CD1c-positive myeloid dendritic cell (primary cell): Measurements from ENCODE around the gene BTBD16.

Experiments
- DNase-seq: peaks from one replicate; pipeline ENCODE4 v3.0.0-alpha.2; 2016; ENCODE audit errors: extremely low spot score

BTBD16 gene

DNA sequence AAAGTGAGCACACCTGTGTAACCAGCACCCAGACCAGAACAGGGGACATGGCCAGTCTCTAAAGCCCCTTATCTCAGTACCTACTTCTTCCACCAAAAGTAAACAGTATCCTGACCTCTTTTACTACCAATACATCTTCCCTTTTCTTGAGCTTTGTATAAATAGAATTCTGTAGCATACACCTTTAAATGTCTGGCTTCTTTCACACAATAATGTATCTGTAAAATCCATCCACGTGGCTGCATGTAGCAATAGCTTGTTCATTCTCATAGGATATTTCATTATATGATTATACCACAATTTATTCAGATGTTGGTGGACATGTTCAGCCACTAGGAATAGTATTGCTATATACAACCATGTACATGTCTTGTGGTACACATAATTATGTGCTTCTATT lies 40.6 kb downstream of the BTBD16 start:
- no peak for DNase-seq

- DNase-seq: no peak
Measured at GRCh38 chr10:122316224-122316884, 45.3 kb downstream of the BTBD16 start.

GRCh38 chr10:122321960-122322359 lies 50.9 kb downstream of the BTBD16 start:
- no peak for DNase-seq

DNA sequence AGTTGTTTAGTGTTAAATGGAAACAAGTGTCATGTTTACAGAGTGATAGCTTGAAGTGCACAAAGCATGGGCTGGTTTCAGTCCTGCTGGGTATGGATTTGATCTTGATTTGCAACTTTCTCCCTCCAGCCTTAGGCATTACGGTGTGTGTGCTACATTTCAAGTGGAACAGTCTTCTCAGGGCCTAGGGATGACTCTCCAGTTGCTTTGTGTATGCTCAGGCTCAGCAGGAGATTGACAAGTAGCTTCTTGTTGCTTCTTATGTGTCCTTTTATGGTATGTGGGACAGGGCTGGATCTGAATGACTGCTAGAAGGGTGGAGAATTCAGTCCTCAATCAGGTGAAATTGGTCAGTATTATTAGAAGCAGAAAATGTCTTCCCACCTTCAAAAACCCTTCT lies 52.1 kb downstream of the BTBD16 start:
- DNase-seq: no peak

- DNase-seq: peak; percentile 32
Measured at GRCh38 chr10:122323941-122324675, 53.0 kb downstream of the BTBD16 start.

GRCh38 chr10:122325235-122325634 lies 54.1 kb downstream of the BTBD16 start:
- DNase-seq: no peak

DNA sequence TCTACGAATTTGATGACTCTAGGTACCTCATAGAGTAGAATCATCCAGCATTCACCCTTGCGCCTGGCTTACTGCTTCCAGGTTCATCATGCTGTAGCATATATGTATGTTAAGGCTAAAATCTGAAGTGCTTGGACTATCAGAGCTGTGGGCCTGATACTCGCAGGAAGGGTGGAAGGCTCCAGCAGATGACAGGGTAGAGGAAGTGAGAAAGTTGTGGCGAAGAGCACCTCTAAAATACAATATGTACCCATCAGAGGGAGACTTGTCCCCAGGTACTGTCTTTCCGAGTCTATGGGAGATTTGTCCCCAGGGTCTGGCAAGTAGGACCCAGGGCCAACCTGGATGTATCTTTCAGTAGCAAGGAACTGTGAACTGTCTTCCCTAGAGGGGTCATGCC lies 55.3 kb downstream of the BTBD16 start:
- DNase-seq: no peak

GRCh38 chr10:122326806-122327205 lies 55.7 kb downstream of the BTBD16 start:
- DNase-seq: no peak

DNA sequence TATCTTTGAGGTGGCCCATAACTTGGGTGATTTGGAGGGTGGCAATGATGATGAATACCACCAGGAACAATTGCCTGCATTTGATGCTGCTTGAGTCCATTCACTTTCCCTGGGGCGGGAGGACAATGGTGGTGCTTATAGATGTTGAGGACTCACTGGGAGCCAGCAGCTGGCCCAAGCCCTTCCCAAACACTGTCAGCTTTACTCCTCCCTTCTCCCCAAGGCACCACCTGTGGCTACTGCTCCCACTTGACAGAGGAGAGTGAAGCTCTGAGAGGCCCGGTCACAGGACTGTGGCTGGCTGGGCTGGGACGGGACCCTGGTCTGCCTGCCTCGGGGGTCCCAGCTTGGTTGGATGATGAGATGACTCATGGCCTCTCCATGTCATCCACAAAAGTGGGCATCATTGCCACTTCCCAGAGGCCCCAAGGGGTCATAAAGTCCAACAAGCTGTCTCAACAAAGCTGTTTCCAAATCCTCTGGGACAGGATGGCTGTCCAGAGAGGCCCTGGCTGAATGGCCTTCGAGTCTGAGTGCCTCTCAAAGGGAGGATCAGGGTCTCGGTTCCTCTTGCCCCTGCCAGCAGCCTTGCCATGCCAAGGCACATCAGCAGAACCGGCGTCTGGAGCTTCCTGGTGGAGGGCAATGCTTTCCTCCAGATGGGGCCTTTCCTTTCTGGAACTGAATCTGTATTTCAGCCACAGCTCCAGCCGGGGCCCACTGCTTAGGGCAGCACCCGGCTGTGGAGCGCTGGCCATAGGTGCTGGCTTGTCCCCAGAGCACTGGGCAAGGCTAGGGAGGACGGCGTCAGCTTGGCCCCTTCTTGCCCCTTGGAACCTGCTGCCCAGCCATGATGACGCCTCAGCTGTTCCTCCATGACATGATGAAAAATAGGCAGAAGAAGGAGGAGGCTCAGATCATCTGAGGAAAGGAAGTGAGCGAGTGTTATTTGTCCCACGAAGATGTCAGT lies 56.4 kb downstream of the BTBD16 start:
- DNase-seq: no peak

DNA sequence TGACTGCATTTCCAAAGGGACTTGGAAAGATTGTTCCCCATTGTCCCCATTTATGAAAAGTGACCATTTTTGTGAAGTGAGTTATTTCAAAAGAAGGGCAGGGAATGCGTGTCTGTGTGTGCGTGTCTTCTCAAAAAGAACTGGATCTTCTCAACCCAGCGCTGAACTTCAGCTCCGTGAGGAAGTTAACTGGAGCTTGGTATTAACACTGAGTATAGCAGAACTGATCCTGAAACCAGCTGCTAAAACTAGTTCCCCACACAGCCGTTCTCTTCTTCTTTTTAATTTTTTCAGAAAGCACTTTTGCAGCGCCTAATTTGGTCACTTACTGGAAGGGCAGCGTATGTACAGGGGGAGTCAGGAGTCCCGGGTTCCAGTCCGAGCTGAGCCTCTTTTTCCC lies 57.6 kb downstream of the BTBD16 start:
- DNase-seq: peak; percentile 73

- no peak for DNase-seq
Measured at GRCh38 chr10:122329416-122329815, 58.3 kb downstream of the BTBD16 start.

GRCh38 chr10:122331100-122331499 lies 60.0 kb downstream of the BTBD16 start:
- no peak for DNase-seq

DNA sequence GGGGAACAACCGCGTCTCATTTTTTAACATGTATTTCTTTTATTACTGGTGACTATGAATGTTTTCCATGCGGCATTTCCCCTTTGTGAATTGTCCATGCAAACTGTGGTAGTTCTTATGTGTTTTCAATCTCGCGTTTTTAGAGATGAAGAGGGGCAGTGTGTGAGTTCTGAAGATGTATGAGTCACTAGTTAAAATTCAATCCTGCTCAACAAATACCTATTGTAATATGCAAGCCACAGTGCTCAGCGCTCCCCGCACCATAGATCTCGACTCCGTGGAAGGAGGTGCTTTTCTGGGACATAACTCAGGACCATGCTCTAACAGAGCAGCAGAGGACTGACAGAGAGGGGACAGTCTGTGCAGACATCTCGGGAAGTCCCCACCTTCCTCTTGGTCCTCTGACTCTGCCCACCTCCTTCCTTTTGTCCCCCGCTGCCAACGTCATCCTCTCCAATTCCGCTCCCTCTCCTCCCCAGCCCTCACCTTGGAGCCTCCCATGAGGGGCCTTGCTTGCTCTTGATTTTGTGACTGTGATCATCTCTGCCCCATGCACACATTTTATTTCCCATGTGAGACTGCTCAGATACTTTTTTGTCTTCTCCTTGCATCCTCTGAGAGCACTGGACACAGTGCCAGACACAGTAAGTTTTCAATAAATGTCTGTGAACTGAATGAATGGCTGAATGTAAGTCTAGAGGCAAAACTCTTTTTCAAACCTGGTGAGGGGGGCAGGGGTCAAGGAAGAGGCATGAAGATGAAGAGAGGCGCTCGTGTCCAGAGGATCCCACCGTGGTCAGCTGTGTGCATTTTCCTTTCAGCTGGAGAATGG lies 60.7 kb downstream of the BTBD16 start:
- no peak for DNase-seq

- peak; percentile 27 for DNase-seq
Measured at GRCh38 chr10:122333037-122333436, 61.9 kb downstream of the BTBD16 start.

DNA sequence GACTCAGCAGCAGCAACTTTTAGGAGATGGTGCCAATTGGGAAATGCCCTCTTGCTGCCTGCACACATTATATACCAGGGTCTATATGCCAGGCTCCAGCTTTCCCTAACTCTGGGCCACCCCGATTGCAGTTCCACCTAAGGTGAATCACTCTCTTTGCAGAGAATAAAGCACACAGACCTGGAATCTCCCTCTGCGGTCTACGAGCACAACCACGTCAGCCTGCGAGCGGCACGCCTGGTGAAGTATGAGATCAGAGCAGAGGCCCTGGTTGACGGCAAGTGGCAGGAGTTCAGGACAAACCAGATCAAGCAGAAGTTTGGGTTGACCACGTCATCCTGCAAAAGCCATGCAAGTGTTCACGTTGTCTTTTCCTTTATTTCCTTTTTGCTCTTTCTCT lies 65.2 kb downstream of the BTBD16 start:
- no peak for DNase-seq

DNA sequence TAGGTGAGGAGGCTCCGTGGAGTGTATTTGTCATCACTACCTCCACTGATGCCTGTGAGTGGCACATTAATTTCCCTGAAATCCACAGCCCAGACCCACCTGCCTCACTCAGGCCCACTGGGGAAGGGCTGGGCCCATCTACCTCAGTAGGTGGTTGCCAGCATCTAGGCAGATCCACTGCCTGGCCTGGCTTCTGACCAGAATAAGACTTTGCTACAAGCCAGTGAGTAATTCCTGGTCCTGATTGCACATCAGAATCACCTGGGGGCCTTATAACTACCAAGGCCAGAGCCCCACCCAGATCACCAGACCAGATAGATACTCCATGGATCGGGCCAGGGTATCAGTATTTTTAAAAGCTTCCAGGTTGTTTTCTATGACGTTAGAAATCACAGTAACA lies 65.9 kb downstream of the BTBD16 start:
- DNase-seq: no peak

DNA sequence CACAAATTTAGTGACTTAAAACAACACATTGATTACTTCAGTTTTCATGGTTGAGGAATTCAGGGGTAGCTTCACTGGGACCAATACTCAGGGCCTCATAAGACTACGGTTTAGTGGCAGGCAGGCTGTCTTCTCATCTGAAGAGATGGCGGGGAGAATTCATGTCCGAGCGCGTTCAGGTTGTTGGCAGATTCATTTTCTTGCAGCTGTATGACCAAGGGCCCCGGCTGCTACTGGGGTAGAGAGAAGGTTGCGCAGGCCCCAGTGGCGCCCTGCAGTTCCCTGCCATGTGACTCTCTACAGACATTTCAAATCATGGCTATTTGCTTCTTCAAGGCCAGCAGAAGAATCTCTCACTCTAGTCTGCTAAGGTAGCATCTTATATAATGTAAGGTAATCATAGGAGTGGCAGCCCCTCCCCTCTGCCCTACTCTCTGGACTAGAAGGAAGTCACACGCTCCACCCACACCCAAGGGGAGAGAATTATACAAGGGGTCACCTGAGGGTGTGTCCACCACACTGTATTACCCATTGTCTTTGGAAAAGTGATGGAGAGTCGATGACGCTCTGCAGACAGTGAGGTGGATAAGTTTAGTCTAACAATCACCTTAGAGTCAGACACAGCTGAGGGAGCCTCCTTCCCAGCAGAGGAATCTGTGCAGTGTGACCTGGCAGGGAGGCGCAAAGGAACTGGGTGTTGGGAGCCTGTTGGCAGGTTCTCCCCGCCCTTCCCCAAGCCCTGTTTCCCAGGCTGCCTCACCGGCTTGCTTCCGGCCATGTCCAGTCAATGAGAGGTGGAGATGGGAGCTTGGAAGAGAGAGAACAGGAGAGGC lies 67.7 kb downstream of the BTBD16 start:
- DNase-seq: no peak

DNA sequence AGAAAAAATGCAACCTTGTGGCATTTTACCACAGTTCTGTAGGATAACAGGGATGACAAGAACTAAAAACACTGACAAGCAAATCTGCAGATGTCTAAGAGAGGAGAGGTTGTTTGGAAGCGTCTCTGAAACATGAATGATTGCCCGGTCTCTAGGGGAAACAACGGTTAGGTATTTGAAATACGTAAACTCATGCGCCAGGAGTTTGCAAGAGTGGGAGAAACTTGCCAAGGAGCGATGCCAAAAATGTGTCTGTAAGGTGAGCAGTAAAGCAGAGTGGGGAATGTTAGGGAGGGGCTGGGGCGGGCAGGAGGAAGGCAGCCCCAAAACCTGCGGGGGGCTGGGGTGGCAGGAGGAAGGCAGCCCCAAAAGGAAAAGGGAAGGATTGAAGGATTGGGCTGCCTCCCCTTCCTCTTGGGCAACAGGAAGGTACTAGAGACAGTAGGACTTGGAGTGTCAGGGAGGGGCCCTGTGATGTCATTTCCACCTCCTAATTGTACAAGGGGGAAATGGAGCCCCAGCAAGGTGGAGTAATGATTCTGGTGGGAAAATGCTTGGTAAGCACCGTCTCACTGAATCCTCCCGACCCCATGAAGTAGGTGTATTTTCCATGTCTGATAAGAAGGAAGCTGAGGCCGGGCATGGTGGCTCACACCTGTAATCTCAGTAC lies 70.2 kb downstream of the BTBD16 start:
- DNase-seq: no peak

- peak; percentile 73 for DNase-seq
Measured at GRCh38 chr10:122342293-122343134, 71.4 kb downstream of the BTBD16 start.
